Hematopoietic multipotent progenitor cell (in vitro differentiated cells): Measurements from ENCODE around the gene EPB41L3. TPM values are rescaled to one million over a fixed set of nuclear protein-coding genes. Genes with fewer than 3 reads are reported as not detected.

Experiments used
- DNase-seq, 3 donors: peaks; one replicate each; pipeline ENCODE4 v3.0.0-alpha.2; 2011 to 2015; ENCODE audit warnings: low read depth in 2 of 3, low spot score in 2 of 3
- total RNA-seq: library from RNA; depleted of rRNA; stranded (reverse); fragments of >200 nt; gene quantifications from one replicate; pipeline ENCODE4 v1.2.3, GENCODE V29; 2012

EPB41L3 gene
- total RNA-seq, 1 donor: 6.2 TPM

GRCh38 chr18:5456577-5457461, 87.0 kb downstream of the EPB41L3 start:
- DNase-seq: peak in 2 of 3 donors; percentile 22 to 31

GRCh38 chr18:5455674-5456073, 88.1 kb downstream of the EPB41L3 start:
- no peak for DNase-seq

DNA sequence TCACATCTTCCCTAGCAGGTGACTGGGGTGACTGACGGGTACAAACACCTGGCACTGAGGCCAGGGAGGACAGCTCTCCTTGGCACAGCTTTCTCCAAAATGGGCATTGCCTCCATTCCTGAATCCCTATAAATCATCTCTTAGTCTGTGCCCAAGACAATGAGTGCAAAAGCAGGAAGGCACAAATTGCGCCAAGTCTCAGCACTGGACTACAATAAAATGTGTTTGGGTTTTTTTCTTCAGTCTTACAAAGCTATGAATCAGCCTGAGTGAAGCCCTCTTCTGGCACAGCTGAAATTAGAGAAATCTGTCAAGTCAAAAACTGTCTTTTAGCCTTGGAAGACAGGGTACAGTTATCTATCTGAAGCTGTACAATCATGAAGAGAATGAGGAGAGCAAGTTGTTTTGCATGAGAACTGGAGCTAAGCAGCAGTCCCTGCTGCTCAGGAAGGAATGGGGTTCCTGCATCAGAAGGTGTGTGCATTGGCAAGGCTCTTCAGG, 90.8 kb downstream of the EPB41L3 start:
- no peak for DNase-seq

GRCh38 chr18:5451871-5452270, 91.9 kb downstream of the EPB41L3 start:
- no peak for DNase-seq

- no peak for DNase-seq
Observed at GRCh38 chr18:5451150-5451549, 92.6 kb downstream of the EPB41L3 start.

DNA sequence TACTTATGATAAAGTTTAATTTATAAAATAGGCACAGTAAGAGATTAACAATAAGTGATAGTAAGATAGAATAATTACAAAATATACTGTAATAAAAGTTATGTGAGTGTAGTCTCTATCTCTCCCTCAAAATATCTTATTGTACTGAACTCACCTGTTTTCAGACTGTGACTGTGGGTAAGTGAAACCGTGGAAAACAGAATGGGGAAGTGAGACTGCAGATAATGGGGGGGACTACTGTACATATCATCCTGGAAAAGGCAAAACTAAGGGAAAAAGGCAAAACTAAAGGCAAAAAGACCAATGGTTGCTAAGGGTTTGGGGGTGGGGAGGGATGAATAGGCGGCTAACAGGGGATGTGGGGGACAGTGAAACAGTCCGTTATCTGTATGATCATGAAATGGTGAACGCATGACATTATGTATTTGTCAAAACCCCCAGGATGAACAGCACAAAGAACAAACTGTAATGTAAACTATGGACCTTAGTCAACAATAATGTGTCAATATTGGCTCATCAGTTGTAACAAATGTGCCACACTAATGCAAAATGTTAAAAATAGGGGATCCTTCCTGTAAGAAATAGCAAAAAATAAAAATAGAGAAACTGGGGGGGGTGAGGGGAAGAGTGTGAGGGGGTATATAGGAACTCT, 93.8 kb downstream of the EPB41L3 start:
- no peak for DNase-seq

DNA sequence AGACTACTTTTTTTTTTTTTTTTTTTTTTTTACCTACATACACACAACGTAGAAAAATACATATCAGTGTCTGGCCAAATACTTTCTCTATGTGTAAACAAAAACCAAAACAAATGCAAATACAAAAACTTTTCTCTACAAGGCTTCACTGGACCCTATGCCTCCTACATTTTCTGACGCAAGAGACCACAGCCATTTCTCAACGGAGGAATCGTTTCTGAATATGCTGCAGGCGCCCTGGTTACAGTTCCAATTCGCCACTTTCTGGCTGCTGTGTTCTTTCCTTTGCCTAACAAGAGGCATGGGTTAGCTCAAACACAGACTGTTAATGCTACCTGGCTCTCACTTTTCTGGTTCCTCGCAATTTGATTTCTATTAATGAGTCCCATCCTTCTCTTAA, 96.4 kb downstream of the EPB41L3 start:
- no peak for DNase-seq

GRCh38 chr18:5444847-5445246, 99.0 kb downstream of the EPB41L3 start:
- DNase-seq: no peak

DNA sequence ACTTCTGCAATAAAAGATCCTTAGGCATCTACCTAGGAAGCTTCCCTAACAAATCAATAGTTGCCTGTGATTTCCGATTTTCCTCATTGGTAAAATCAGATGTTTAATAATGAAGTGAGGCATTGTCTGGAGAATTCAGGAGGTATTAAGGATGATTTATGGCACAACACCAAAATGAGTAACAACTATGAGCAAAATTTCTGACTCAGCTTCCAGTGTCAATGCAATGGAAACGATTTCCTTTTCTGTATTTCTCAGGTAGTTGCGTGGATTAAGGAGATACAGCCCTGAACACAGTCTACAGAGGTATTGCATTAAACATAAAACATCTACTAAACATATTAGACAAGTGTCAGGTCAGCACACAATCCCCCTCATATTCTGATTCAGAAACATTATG, 99.5 kb downstream of the EPB41L3 start:
- no peak for DNase-seq

- DNase-seq: peak in 2 of 3 donors; percentile 22 to 70
Observed at GRCh38 chr18:5439986-5440696, 103.7 kb downstream of the EPB41L3 start.

DNA sequence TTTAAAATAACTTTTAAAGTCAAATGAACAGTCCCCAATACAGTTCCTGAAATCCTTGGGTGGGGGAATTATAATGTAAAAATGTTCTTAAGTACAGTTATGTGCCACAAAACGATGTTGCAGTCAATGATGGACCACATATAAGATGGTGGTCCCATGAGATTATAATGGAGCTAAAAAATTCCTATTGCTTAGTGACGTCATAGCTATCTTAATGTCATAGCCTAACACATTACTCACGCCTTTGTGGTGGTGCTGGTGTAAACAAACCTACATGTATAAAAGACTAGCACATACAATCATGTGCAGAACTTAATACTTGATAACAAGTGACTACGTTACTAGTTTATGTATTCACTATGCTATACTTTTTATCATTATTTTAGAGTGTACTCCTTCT, 109.4 kb downstream of the EPB41L3 start:
- no peak for DNase-seq

GRCh38 chr18:5431836-5432575, 111.8 kb downstream of the EPB41L3 start:
- no peak for DNase-seq

DNA sequence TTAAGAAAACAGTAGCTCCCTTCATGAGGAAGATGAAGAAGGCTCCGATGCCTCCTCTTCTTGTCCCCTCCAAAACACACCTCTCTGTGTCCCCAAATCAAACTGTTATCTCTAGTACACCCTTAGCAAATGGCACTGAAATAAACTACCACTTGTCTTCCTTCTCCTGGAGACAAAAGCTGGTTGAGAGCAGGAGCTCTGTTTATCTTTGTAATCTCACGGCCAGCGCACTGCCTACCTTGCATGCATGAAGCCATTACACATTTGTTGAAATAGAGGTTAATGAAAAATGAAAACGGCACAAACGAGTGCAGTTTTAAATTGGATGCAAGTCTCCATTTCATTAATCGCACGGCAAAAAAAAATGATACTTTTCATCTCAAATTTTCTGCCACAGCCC, 113.7 kb downstream of the EPB41L3 start:
- DNase-seq: no peak

DNA sequence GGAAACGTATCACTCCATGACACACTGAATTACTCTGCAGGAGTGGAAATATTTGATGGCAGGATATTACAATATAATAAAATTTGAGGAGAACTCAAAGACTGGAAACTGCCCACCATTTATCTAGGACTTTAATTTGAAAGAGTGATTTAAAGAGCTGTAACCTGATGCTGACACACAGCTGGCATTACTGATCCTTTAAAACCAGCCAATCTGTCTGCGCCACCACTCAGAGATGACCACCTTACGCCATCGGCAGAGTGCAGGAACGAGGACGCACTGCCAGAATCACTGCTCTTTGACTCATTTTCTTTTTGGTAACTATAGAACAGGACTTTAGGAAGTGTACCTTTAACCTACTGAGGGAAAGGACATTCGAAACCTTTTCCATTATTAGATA, 114.1 kb downstream of the EPB41L3 start:
- DNase-seq: no peak

GRCh38 chr18:5425721-5426120, 118.1 kb downstream of the EPB41L3 start:
- DNase-seq: no peak

GRCh38 chr18:5424903-5425664, 118.7 kb downstream of the EPB41L3 start:
- DNase-seq: peak in 2 of 3 donors; percentile 21 to 61

- no peak for DNase-seq
Observed at GRCh38 chr18:5422626-5423025, 121.2 kb downstream of the EPB41L3 start.

DNA sequence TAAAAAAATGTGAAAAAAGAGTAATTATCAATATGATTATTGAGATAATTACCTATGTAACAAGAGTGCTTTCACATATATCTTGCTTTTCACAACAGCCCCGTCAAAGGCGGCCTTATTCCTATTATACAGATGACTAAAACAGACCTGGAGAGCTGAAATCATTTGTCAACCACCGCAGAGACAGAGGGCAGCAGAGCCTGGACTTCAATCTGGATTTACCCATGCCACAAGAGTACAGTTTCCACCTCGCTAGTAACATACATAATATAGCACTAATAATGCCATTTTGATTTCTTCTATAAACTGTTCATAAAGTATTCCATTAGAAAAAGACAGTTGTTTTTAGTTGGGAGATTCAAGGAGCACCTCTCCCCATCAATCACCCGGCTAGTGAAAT, 121.8 kb downstream of the EPB41L3 start:
- DNase-seq: no peak

DNA sequence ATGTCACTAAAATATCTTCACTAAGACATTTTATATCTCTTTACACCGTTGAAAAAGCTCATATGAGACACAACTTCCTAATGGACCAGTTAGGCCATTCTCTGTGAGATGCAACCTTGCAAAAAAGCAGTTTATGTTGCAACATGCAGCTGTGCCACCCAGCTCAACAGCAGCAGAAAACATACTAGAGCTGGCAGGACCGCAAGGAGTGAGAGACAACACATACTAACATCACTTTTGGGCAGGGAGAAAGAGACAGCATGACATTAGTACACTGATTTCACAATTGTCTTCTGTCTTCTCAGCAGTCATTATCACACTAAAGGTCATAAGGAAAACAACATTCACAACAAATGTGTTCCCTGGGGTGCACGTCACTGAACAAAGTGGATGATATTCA, 122.9 kb downstream of the EPB41L3 start:
- DNase-seq: no peak

- DNase-seq: no peak
Observed at GRCh38 chr18:5419601-5420000, 124.2 kb downstream of the EPB41L3 start.
